GM15510 (cell line): ENCODE data around the gene DMRT1.

Source experiments
- POLR2A ChIP-seq: IDR thresholded peaks from 3 replicates; pipeline ENCODE4 v1.6.1; 2011; ENCODE audit warnings: borderline replicate concordance; ENCODE audit not compliant: insufficient read length; ENCODE audit errors: extremely low read depth

The DMRT1 gene

GRCh38 chr9:982394-983230 is 141.1 kb downstream of the DMRT1 start:
- TF ChIP-seq POLR2A = no peak

GRCh38 chr9:994005-994404 is 152.5 kb downstream of the DMRT1 start:
- no peak for TF ChIP-seq POLR2A

DNA sequence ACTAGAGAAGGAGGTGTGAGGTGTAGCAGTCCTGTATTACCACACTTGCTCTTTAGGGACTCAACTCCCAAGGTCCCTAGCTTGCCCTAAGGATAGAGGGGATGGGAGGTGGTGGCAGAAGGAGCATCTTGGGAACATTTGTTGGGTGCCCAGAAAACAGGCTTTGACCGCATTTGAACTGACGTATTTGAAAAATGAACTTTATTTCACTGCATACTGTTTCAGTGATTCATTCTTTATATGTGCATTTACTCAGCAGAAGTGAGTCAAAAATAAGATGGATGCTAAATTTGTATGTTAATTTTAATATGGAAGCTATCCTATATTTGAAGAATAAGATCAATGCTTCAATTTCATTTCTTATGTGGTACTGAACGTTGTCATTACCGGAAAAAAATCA is 153.7 kb downstream of the DMRT1 start:
- no peak for TF ChIP-seq POLR2A

DNA sequence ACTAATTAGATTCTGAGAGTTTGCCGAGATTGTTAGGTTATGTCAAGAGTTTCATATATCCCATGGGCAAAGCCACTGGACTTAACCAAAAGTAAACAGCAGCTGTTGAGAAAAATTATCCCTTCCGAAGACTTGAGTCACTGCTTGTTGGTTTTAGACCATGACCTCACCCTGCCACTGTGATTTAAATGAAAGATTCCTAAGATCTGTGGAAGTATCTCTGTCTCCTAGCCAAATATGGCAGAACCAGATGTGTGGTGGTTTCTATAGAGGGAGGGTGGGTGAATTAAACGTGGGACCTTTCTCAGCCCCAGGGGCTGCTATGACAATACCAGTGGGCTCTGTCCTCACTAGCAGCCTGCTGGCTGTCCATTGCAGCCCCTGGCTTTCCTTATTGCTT is 154.3 kb downstream of the DMRT1 start:
- no peak for TF ChIP-seq POLR2A

- TF ChIP-seq POLR2A = no peak
These were observed 160.3 kb downstream of the DMRT1 start for GRCh38 chr9:1001838-1002237.

DNA sequence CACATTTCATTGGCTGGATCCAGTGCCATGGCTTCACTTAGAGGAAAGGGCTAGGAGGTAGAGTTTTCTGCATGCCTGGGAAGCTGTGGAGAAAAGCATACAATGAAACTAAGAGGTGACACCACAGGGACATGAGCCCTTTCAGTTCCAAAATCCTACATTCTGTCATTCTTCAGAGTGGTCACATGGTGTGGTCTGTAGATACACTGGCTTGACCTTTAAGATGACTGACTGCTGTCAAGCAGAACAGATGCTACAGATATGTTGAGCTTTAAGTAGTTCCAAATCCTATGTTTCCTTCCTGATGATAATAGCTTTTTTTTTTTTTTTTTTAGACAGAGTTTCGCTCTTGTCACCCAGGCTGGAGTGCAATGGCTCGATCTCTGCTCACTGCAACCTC is 161.2 kb downstream of the DMRT1 start:
- no peak for TF ChIP-seq POLR2A

DNA sequence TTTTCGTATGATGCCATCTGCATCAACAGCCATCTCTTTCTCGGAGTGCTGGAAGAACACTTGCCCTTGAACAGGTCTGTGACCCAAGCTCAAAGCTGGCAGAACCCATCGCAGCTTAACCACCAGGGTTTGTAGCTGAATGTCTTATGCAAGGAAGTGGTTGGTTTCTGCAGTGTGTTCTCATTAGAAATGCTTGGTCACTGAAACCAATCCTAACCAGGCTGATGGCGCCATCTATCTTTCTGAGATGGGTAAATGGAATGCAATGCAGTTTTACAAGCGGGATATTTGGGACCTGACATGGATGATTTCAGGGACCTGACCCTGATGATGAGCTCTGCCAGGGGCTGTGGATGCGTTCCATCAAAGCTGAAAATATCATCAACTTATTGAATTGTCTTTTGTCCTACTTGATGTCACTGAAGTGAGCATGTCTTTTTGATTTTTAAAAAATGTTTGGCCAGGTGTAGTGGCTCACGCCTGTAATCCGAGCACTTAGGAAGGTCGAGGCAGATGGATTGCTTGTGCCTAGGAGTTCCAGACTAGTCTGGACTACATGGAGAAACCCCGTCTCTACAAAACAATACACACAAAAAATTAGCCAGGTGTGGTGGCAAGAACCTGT is 163.7 kb downstream of the DMRT1 start:
- TF ChIP-seq POLR2A = no peak

- TF ChIP-seq POLR2A = no peak
These were observed 165.8 kb downstream of the DMRT1 start for GRCh38 chr9:1007312-1007711.

DNA sequence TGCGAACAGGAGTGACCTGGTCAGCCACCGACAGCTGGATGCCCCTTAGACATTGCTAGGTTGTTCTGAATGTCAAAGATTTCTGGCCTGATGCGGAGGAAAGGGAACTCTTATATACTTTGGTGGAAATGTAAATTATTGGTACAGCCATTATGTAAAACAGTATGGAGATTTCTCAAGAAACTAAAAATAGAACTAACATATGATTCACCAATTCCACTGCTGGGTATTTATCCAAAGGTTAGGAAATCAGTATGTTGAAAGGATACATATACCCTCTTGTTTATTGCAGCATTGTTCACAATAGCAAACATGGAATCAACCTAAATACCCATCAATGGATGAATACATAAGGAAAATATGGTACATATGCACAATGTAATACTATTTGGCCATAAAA is 166.7 kb downstream of the DMRT1 start:
- TF ChIP-seq POLR2A = no peak

GRCh38 chr9:1009101-1009707 is 167.7 kb downstream of the DMRT1 start:
- no peak for TF ChIP-seq POLR2A

GRCh38 chr9:1013021-1013420 is 171.5 kb downstream of the DMRT1 start:
- no peak for TF ChIP-seq POLR2A

GRCh38 chr9:1014225-1014624 is 172.7 kb downstream of the DMRT1 start:
- no peak for TF ChIP-seq POLR2A

DNA sequence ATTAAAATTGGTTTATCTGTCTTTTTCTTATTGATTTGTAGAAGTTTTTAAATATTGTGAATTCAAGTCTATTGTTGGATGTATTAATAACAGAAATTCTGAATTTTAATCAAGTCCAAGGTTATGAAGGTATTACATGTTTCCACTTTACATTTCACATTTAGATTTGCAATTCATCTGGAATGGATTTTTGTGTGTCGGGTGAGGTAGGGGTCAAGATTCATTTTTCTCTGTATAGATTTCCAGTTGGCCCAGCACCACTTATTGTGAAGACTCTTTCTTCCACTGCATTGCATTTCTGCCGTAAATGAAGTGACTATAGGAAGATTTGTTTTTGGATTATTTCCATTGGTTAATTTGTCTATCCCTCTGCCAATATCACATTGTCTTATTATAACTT is 173.1 kb downstream of the DMRT1 start:
- TF ChIP-seq POLR2A = no peak

DNA sequence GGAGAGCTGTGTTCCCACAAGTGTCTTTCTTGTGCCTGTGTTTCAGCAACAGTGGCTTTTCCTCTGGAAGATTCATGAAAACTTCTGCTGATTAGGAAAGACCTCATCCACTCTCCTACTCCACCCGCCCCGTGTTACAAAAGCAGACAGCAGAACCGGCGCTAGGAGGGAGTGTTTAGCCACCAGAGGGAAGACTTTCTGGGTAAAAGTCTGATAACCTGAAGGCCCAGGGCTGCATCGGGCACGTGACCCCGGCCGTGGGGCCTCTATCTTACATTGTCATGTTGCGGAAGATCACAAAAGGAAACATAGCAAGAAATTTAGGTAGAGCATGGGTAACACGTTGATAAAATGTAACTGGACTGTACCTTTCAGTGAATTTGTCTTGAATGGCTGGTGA is 176.6 kb downstream of the DMRT1 start:
- no peak for TF ChIP-seq POLR2A
